GM18907 (cell line): ENCODE data around the gene IL23A.
"Not testable (repeated sequence)": the region's sequence is repeated elsewhere in the genome, so short reads cannot be mapped to it uniquely, and the experiment has no call there.

ENCODE experiments used
- ATAC-seq: cut with Tn5 transposase; IDR thresholded peaks from one replicate; pipeline ENCODE4 v1.9.1; 2021; ENCODE audit warnings: mild to moderate bottlenecking, moderate library complexity; ENCODE audit not compliant: unreplicated experiment

Gene IL23A

DNA sequence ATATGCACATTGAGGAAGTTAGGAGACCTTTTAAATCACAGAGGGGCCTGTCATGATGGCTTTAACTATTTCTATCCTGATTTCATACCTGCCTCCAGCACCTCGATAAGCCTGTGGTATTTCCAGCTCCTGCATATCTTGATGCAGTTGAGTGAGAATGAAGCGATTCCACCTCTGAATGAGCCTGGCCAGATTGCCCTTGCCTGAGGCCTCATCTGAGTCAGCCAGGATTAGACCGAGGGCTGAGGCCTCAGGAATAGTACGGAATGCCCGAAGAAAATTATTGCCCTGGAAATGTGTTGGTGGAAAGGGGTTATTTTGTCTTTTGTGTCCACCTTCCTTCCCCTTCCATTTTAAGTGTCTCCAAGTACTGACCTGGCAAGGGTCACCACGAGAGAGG, 14.5 kb upstream of the IL23A start:
- no peak for ATAC-seq

DNA sequence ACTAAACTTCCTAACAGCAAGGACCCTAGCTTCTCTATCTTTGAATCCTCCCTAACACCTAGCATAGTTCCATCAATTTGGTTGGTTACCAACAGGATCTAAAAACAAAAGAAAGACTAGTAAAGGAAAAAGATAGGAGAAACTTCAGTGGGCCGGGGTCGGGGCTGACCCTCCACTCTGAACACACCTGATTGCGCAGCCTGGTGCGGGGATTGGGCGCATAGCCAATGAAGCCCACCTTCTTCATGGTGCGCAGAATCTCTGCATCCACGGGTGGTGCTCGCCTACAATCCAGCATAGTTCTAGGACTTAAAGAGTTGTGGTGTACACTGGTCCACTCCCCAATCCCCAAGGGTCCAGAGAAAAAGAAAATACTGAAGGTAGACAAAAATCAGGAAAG, 12.6 kb upstream of the IL23A start:
- ATAC-seq = no peak

- ATAC-seq = no peak
Measured at GRCh38 chr12:56326533-56326932, 12.2 kb upstream of the IL23A start.

GRCh38 chr12:56330936-56331490, 7.7 kb upstream of the IL23A start:
- ATAC-seq = no peak

DNA sequence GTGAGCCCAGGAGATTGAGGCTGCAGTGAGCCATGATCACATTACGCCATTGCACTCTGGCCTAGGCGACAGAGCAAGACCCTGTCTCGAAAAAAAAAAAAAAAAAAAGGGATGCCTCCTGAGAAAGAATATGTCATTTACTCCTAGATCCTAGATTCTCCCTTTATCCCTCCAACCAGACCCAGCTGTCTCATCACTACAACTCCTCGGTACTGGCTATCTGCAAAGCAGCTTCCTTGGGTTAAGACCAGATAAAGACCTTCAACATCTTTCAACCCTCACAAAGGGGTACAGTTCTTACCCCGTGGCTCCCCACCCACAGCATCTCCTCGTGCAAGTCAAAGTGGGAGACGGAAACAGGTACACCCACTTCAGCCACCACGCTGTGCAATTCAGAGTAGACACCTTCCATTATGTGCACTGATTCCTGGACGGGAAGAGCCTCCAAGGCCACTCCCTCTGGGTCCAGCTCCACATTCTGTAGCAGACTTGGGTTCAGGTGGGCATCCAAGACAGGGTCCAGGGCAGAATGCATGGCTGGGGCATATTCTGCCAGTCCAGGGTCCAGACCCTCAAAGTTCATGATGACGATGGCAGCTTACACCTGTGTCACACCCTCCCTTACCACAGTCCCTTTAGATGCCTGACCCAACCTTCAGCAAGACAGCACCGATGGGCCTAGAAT, 6.0 kb upstream of the IL23A start:
- no peak for ATAC-seq

DNA sequence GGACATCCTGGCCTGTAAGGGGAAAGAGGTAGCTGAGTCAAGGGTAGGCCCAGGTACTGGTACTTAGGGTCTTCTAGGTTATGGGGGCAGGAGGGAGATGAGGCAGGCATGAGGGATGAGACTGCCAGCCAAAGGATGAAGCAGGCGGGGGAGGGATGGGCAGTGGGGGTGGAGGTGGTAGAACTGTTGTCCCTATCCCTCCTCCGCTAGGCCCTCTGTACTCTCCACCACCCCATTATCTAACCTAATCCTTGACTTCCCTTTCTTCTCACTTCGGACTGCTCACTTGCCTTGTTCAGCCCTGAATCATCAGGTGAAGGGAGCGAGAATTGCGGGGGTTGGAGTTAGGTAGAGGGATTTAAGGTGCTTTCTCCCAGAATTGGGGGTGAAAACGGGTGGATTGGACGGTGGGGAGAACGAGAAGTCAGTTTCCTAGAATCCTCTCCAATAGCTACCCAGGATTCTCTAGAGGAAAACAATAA, 5.4 kb upstream of the IL23A start:
- ATAC-seq = peak; percentile 6

GRCh38 chr12:56333679-56334489, 4.8 kb upstream of the IL23A start, which contains the start of gene PAN2:
Gene PAN2 (minus strand): TSS chr12:56334000. CDS start chr12:56333094, 906 bp downstream.
- peak; percentile 90 for ATAC-seq

DNA sequence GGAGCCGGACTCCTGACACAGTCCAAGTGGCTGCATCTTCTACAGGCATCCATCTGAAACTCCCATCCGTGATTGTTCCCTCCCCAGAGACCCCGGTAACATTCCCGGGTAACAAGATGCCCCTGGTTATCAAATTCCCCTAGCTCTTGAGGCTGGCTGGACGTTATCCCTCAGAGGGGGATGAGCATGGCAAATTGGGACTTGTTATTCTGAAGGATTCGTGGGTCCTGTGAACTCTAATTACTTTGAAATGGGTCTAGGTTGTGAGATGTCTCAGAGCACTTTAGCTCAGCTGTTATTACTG, 4.2 kb upstream of the IL23A start:
- no peak for ATAC-seq

DNA sequence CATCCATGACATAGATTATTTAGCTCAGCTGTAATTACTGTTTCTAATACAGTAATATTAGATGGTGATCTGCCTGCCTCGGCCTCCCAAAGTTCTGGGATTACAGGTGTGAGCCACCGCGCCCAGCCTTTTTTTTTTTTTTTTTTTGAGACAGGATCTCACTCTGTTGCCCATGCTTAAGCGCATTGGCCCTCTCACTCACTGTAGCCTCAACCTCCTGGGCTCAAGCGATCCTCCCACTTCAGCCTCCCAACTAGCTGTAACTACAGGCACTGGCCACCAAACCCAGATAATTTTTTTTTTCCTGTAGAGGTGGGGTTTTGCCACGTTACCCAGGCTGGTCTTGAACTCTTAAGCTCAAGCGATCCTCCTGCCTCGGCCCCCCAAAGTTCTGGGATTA, 3.2 kb upstream of the IL23A start:
- ATAC-seq = not testable (repeated sequence)

DNA sequence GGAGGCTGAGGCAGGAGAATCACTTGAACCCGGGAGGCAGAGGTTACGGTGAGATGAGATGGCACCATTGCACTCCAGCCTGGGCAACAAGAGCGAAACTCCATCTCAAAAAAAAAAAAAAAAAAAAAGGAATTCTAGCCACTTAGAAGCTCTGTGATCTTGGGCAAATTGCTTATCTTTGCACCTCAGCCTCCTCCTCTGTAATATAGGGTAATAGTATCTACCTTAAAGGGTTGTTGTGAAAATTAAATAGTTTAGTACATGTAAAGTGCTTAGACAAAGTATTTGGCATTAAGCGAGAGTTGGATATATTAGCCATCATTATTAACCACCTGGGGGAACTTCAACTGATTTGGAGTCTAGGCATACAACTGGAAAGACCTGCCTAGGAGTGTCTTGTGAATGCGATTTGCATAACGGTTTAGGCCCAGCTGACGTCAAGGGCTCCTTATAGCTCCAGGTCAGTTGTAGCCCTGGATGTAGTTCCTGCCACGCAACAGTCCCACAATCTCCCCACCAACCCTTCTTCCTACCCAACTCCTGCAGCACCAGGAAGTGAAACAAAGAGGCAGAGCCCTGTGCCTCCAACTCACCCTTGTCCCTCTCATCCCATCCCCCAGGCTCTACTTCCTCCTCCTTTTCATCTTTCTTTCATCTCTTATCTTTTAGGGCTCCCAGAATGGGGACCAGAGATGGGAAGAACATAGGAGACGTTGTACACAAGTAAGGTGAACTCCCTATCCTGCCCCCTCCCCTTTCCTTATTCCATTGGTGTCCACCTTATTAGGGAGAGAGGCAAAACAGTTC, 2.1 kb upstream of the IL23A start:
- no peak for ATAC-seq

- no peak for ATAC-seq
Measured at GRCh38 chr12:56337753-56338251, 882 bp upstream of the IL23A start.

DNA sequence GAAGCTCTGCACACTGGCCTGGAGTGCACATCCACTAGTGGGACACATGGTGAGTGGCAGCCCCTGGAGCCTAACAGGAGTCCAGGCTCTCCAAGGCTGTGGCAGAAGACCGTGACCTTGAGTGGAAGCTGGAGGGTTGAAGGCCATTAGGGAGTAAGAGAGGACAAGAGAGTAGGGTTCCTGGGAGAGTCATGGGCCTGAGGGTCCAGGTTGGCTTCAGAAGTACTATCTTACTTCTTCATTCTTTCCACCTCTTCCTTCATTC, 406 bp downstream of the IL23A start:
- ATAC-seq = peak; percentile 8

DNA sequence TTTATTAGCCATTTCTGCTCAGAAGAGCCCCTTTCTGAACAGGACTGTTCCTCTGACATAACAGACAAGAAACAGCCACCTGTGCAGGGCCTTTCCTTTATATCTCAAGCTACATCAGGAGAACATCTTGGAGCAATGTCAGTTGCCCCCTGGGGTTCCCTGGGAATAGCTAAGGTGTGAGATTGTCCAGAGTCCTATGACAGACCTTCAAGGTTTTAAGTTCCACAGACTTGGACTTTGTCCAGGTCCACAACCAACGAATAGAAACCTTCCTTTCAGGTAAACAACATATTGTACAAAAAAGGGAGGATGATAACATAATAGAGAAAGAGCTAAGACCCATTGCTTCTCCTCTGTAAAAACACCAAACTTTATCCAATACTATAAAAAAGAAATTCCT, 2.9 kb downstream of the IL23A start:
- no peak for ATAC-seq

GRCh38 chr12:56342290-56342689, 3.6 kb downstream of the IL23A start:
- not testable (repeated sequence) for ATAC-seq

DNA sequence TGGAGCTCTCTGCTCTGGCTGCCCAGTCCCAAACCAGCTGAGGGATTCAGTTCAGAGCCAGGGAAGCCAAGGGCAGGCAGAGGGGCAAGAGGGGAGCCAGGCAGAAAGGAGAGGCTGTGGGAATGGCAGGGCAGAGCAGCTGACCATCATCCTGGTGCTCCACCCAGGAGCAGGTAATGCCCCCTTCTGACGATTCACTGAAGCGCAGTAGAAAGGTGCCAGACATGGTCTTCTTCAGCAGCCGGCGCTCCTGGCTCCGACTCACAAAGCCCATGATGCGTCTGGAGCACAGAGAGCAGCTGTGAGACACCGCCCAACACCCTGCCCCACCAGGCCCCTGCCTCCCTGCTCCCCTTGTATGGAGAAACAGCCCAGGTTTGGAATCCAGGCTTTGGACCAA, 8.0 kb downstream of the IL23A start:
- ATAC-seq = no peak

DNA sequence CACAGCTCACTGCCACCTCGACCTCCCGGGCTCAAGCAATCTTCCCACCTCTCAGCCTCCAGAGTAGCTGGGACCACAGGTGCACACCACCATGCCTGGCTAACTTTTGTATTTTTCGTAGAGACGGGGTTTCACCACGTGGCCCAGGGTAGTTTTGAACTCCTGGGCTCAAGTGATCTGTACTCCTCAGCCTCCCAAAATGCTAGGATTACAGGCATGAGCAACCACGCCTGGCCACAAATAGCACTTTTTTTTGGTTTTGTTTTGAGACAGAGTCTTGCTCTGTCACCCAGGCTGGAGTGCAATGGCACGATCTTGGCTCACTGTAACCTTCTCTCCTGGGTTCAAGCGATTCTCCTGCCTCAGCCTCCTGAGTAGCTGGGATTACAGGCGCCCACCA, 8.6 kb downstream of the IL23A start:
- ATAC-seq = not testable (repeated sequence)

- no peak for ATAC-seq
Measured at GRCh38 chr12:56348776-56349175, 10.1 kb downstream of the IL23A start.

- no peak for ATAC-seq
Measured at GRCh38 chr12:56350662-56351061, 12.0 kb downstream of the IL23A start.

- ATAC-seq = no peak
Measured at GRCh38 chr12:56351325-56351724, 12.6 kb downstream of the IL23A start.

DNA sequence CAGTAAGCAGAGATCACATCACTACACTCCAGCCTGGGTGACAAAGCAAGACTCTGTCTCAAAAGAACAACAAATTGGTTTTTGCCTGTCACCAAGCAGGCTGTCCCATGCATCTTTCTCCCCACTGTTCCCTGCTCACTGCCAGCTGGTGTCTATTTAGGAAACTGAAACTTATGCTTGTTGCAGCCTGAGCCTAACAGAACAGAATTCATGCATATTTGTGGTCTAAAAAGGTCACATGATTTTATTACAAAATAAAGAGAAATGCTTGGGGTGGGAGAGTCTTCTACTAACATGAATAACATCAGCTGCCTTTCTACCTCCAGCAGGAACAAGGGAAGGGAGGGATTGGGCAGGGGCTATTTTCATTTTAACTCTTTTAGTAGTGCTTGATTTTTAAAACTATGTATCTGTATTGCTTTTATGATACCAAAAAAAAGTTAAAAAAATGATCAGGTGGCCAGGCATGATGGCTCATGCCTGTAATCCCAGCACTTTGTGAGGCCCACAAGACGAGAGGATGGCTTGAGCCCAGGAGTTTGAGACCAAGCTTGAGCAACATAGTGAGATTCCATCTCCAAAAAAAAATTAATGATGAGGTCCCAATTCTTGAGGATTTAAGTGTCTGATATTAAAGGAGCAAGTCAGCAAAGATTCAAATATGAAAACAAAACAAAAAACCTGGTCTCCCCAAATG, 20.3 kb downstream of the IL23A start:
- ATAC-seq = no peak
